Islet precursor cell (in vitro differentiated cells): ENCODE results near the gene CRTC3.
"Not testable (repeated sequence)": the region's sequence is repeated elsewhere in the genome, so short reads cannot be mapped to it uniquely, and the experiment has no call there.

Experiments
- DNase-seq: peaks from one replicate; pipeline ENCODE4 v3.0.0-alpha.2; 2018

CRTC3 gene

GRCh38 chr15:90657520-90658172 lies 127.9 kb downstream of the CRTC3 start:
- DNase-seq, result not testable (repeated sequence)

- DNase-seq, result no peak
Observed at GRCh38 chr15:90659481-90659880, 129.8 kb downstream of the CRTC3 start.

DNA sequence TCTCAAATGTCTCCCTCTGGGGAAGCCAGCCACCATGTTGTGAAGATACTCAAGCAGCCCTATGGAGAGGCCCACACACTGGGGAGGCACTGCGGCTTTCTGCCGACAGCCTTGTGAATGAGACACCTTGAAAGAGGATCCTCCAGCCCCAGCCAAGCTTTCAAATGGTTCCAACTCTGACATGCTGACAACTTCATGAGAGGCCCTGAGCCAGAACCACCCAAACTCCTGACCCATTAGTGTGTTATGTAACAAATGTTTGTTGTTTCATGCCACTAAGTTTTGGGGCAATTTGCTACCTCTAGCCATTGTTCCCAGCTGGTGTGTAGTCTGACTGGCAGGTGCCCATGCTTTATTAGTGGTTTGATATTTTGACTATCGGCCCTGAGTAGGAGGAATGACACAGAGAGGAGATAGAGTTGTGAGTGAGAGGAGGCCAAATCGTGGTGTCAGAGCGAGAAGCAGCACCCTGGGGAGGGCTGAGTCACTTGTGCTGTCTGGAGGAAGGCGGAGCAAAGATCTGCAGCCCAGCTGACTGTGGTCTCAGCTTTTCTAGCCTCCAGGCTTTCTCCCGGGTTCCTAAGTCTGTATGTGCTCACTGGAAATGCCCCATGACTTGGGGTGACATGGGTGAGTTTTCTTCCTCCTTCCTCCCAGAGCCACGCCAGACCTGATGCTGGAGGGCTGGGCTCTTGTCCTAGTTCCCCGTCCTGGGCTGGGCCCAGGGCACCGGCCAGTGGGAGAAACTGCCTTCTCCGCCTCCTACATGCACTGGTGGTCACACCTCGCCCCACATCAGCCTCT lies 130.7 kb downstream of the CRTC3 start:
- peak; percentile 85 for DNase-seq

GRCh38 chr15:90660999-90661330 lies 131.2 kb downstream of the CRTC3 start:
- DNase-seq, result not testable (repeated sequence)

DNA sequence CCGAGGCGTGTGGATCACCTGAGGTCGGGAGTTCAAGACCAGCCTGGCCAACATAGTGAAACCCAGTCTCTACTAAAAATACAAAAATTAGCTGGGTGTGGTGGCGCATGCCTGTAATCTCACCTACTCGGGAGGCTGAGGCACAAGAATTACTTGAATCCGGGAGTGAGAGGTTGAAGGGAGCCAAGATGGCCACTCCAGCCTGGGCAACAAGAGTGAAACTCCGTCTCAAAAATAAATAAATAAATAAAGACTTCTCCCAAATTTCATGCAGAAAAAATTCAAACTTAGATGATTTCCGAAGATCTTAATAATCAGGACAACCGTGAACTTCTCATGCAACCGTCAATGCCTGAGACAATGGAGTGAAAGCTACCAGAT lies 134.3 kb downstream of the CRTC3 start:
- not testable (repeated sequence) for DNase-seq

DNA sequence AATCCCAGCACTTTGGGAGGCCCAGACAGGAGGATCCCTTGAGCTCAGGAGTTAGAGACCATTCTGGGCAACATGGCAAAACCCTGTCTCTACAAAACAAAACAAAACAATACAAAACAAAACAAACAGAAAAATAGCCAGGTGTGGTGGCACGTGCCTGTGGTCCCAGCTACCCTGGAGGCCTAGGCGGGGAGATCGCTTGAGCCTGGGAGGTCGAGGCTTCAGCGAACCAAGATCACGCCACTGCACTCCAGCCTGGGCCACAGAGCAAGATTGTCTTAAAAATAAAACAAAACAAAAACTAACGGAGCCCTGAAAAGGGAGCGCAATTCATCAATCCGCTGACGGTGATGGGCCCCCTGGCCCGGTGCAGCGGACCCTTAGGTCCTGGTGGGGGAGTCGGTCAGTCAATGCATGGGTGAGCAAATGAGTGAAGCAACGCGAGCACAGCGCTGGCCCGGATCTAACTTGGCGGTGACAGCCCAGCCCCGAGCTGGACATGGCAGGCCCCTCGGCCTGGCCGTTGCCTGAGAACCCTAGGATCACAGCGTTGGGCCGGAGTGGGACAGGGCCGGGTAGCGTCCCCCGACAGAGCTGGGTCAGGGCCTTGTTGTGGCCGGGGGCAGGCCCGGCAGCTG lies 135.0 kb downstream of the CRTC3 start:
- no peak for DNase-seq

- DNase-seq, result no peak
Observed at GRCh38 chr15:90665288-90666134, 135.8 kb downstream of the CRTC3 start.

DNA sequence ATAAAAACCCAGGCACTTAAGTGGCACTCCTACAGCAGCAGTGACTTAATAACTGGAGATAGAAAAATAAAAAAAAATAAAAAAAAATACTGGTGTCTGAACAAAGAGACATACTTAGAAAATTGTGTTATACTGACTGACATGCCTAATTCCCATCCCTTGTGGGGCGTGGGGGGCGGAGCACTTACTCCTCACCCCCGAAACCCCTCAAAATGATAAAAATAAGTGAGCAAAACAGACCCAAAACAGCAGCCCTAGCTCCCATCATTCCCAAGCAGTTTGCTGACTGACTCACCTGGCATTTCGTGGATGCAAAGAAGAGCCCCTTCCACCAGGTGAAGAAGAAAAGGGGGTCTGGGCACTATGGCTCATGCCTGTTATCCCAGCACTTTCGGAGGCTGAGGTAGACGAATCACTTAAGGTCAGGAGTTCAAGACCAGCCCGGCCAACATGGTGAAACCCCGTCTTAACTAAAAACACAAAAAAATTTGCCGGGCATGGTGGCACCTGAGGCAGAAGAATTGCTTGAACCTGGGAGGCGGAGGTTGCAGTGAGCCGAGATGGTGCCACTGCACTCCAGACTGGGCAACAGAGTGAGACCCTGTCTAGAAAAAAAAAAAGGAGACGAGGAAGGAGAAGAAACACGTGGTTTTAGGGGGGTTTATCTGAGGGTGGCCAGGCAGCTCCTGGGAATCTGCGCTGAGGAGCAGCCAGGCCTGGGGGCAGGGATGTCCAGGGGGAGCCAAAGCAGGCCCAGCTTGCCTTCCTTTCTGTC lies 136.6 kb downstream of the CRTC3 start:
- no peak for DNase-seq

DNA sequence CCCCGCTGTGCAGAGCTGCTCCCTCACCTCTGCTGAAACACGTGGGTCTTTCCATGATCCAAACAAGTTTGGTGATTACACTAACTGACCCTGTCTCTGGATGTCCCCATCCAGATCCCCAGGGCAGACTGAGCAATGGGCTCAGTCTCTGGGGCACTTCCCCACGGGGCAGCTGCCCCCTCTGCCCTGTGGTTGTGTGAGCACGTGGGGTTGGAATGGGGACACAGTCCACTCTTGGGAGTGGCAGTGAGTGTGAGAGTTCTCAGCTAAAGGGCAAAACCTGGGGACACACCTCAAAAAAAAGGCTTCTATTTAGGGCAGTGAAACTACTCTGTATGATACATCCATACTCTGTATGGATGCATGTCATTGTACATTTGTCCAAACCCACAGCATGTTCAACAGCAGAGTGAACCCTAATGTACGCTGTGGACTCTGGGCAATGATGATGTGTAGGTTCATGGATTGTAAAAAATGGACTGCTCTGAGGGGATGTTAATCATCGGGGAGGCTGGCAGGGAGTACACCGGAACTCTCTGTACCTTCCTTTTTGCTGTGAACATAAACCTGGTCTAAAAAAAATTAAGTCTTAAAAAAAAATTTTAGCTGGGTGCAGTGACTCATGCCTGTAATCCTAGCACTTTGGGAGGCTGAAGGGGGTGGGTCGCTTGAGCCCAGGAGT lies 137.5 kb downstream of the CRTC3 start:
- DNase-seq, result no peak

DNA sequence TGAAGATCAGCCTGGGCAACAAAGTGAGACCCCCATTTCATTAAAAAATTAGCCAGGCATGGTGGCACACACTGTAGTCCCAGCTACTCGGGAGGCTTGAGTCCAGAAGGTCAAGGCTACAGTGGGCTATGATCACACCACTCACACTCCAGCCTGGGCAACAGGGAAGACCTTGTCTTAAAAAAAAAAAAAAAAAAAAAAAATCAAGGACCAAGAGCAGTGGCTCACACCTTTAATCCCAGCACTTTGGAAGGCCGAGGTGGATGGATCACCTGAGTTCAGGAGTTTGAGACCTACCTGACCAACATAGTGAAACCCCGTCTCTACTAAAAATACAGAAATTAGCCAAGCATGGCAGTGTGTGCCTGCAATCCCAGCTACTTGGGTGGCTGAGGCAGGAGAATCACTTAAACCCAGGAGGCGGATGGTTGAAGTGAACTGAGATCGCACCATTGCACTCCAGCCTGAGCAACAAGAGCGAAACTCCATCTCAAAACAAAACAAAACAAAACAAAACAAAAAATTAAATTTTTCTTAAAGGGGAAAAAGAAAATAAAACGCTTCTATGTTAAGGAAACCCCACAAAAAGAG lies 138.1 kb downstream of the CRTC3 start:
- DNase-seq, result not testable (repeated sequence)

GRCh38 chr15:90670631-90671030 lies 140.9 kb downstream of the CRTC3 start:
- not testable (repeated sequence) for DNase-seq

- DNase-seq, result no peak
Observed at GRCh38 chr15:90671216-90671615, 141.5 kb downstream of the CRTC3 start.

GRCh38 chr15:90673357-90673756 lies 143.6 kb downstream of the CRTC3 start:
- DNase-seq, result not testable (repeated sequence)

GRCh38 chr15:90674476-90674875 lies 144.8 kb downstream of the CRTC3 start:
- DNase-seq, result no peak

DNA sequence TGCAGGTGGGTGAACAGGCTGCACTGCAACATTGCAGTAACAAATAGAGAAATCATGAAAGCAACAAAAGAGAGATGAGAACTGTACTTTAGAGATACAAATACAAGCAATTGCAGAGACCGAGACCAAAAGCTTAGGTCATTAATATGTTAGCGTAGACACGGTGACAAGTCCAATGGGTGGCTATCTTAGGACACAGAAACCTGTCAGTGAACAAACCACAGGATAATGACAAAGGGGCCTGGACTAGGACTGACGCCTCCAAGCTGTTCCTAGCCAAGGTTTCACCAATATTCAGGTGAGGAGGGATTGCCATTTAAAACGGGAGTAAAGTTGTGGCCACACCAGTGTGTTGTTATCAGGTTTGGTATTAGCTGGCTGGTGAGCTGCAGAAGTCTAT lies 145.7 kb downstream of the CRTC3 start:
- DNase-seq, result no peak

DNA sequence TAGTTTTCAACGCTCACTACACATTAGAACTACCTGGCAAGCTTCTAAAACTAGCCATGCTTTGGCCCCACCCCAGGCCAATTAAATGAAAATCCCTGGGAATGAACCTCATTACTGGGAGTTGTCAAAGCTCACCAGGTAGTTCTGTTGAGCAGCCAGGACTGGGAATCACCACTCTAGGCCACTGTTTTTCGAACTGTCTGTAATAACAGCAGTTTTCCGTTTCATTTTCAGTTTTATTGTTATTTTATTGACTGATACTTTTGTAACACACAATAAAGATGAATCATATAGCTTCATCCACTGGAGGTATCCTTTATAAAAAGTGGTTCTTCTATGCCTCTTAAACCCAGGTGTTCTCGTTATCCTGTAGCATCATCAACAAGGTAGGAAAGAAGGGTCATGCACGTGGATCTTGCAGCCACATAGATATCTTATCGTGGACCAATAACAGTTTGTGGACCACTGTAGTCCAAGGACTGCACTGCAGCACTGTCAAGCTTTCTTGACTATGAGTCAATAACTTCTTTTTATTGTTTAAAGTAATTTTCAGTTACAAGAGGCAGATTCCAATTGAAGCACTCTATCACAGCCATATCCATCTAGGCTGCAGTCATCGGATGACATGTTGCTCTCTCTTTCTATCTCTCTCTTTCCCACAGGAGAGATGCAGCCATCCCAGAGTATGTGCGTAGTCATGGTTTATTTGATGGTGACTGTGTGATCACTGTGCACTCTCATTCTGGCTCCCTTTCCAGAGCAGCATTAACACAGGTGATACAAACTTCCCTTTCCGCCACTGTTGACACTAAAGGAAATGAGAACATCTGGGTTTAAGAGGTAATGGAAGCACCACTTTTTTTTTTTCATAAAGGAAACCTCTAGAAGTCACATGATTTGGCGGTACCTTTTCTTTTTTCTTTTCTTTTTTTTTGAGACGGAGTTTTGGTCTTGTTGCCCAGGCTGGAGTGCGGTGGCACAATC lies 148.4 kb downstream of the CRTC3 start:
- DNase-seq, result no peak

DNA sequence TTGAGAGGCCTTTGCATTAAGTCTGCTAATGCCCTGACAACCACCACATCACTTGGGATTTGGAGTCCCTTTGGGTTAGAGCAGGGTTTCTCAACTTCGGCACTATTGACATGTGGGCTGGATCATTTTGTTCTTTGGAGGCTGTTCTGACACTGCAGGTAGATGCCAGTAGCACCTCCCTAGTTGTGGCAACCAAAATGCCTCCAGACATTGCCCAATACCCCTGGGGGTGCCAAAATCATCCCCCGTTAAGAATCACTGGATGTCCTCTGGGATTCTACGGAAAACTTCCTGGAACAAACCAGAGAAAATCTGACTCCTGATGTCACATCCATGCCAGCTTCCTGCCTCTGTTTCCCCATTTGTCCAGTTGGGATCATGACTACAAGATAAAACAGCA lies 150.2 kb downstream of the CRTC3 start:
- no peak for DNase-seq

DNA sequence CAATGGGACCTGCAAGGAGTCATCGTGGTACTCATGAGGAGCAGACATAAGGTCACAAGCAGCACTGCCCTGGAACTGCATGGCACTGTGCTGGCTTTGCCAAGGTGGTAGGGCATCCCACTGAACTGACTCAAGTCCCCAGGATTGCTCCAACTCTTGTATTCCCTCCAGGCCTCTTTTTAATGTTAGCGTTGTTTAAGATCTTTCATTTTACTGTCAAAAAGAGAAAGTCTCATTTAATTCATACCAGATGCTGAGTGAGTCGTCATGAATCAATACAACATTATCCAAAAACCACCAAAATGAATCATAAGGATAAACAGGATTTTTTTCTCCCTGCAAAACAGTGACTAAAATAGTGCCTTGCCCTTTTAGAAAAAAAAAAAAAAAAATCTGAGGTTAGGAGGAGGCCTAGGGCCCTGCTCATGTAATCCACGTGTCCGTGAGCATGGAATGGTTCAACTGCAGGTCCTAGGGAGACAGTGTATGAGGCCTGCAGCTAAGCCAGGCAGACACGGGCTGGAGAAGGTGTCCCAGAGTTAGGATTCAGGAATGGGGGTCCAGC lies 150.7 kb downstream of the CRTC3 start:
- DNase-seq, result no peak

DNA sequence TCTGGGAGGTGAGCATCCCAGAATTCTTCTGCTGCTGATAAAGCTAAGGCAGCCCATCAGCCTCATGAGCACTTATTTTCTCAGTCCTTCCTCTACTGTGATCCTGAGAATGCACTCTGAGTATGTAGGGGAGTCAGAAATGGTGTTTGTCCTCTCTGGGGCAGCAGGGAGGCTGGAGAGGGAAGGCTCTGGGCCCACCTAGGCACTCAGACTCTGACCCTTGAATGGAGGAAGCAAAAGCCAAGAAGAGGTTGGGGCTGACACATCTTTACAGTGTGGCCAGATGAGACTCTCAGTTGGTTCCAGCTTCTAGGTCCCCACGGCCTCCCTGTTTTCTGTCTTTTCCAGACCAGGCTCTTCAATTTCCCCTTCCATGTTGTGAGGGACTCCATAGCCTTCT lies 151.3 kb downstream of the CRTC3 start:
- no peak for DNase-seq

DNA sequence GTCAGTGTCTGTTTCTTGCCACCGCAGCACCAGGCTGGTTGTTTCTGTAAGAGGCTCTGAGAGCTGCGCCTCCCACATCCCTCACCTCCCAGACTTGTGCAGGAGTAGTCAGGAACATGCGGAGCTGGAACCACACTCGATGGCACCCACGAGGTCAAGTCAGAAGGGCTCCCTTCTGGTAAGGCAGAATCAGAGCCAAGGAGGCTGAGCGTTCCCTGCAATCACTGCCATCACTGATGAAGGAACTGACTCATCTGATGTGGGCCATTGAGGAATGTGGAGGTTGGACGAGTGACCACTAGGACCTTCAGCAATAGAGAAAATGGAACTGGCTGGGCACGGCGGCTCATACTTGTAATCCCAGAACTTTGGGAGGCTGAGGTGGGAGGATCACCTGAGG lies 151.8 kb downstream of the CRTC3 start:
- no peak for DNase-seq
